Activated CD4-positive, alpha-beta T cell treated with anti-CD3 and anti-CD28 coated beads, Interleukin-2, amount 50 U/mL, for 1 hour (primary cell): Measurements from ENCODE around the gene TFR2.

ENCODE experiments used
- DNase-seq: peaks from one replicate; pipeline ENCODE4 v3.0.0-alpha.2; 2020

The TFR2 gene

DNA sequence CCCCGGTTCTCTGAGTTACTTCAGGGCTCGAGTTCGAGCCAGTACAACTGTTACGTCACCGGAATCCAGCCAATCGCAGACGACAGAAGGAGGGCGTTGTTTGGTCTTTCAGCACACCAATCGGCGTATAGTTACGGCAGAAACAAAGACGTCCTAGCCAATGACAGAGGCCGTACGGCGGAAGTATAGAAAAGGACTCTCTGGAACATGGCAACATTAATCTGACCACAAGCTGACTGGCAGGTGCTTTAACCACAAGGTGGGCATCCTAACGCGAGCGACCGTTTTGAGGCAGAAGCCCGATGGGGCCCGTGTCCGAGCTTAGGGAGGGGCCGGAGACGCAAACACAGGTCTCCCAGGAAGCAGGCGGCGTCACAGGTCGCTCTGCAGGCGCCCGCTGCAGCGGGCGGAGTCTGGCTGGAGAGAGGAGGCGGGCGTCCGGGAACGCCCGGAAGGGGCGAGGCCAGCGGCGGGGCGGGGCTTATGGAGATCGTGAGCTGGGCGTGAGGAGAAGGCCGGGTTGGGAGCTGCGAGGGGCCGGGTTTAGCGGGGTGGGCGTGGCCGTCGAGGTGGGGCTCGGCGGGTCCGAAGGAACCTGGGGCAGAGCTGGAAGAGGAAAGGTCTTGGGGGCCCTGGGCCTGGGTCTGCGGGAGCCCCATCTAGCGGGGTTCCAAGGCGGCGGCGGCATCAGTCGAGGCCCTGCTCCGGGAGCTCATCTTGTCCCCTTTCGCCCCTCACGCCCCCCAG lies 29.2 kb downstream of the TFR2 start, which contains the start of gene MOSPD3:
Gene MOSPD3 (plus strand): TSS at position 558 of the 747 bp plus-strand sequence. CDS start 252 bp downstream, outside the sequence.
- peak; percentile 97 for DNase-seq

DNA sequence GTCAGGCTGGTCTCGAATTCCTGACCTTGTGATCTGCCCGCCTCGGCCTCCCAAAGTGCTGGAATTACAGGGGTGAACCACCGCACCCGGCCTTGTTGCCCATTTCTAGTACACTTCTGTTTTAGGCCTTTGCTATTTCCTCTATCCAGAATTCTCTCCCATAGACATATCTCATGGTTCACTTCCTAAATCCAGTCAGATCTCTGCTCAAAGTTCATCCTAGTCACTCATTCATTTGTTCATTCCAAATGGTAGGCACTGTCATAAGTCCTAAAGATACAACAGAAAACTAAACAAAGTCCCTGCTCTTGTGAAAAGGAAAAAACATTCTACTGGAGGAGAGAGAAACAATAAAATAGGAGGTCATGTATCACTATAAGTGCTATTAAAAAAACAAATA lies 31.4 kb downstream of the TFR2 start:
- DNase-seq, result no peak

DNA sequence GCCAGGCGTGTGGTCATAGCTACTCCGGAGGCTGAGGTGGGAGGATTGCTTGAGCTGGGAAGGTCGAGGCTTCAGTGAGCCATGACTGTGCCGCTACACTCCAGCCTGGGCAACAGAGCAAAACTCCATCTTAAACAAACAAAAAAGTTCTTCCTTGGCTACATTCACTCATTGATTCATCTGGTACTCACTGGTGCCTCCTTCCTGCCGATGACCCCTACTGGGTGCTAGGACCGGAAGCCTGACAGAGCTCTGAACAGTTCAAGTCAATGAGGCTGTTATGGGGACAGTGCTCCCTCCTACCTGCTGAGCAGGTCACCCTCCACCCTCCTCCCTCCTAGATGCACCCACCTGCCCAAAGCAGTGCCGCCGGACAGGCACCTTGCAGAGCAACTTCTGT lies 34.2 kb downstream of the TFR2 start:
- DNase-seq, result no peak

DNA sequence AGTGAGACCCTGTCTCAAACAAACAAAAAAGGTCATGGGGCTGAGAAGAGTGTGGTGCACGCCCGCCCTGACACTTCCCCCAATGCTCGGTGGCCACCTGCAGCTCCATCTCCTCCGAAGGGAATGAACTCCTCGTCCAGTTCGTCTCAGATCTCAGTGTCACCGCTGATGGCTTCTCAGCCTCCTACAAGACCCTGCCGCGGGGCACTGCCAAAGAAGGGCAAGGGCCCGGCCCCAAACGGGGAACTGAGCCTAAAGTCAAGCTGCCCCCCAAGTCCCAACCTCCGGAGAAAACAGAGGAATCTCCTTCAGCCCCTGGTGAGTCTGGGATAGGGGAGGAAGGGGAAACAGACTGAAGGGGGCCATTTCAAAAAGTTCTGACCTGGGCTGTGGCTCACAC lies 35.0 kb downstream of the TFR2 start:
- DNase-seq, result no peak

DNA sequence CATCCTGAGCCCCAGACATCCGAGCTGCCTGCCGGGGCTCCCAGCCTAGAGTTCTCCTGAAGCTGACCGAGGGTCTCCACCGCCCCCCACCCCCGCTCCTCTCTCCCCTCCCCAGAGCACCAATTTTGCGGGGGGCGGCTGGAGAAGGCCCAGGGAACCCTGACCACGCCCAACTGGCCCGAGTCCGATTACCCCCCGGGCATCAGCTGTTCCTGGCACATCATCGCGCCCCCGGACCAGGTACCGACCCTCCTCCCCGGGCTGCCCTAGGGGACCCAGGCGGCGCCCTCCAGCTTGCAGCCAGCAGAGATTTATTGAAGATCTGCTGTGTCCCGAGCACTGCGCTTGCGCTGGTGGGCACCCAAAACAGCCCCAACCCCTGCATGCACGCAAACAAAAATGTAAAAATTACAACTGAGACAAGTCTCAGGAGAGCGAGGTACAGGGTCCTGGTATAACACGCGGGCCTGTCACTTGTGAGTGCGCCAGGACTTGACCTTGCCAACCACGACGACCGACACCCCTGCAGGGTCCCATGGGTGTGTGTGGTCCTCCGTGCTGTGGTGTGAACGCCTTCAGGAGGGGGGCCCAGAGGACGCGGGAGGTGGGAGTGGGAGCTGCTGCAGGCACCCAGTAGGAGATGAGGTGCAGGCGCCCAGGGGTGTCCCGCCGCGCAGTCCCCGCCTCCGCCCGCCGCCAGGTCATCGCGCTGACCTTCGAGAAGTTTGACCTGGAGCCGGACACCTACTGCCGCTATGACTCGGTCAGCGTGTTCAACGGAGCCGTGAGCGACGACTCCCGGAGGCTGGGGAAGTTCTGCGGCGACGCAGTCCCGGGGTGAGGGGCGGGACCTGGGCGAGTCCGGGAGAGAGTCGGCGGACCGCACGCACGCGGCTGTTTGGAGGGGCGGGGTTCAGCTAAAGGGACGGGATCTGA lies 36.1 kb downstream of the TFR2 start:
- no peak for DNase-seq

DNA sequence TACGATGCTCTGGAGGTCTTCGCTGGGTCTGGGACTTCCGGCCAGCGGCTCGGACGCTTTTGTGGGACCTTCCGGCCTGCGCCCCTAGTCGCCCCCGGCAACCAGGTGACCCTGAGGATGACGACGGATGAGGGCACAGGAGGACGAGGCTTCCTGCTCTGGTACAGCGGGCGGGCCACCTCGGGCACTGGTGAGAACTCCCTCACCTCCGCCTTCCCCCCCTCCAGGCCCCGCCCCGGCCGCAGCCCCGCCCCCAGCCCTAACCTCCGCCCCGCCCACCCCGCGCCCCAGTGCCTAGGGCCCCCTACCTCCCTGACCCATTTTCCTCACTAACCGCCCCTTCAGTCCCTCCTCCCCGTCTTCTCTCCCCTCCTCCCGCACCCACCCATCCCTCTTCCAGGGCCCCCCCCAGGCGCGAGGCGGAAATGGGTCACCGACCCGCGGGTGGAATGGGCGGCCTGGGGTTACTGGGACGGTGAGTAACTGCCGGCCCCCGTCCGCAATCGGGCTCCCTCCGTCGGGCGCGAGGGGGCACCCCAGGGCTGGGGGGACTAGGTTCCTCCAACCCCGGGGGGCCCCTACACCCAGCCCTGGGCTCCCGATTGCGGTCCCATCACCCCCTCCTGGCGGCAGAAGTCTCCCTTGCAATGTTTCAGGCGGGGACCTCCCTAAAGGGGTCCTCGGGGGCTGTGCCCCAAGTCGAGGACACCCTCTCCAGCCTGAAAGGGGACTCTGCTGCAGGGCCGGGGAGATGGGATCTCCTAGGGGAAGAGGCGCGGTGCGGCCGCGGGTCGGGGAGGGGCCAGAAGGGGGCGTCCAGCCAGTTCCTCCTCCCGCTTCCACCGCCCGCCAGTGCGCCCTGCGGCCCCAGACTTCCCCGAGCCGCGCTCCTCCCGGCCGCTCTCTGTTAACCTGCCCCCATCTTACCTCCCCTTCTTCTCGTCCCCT lies 37.0 kb downstream of the TFR2 start:
- DNase-seq, result peak; percentile 64

DNA sequence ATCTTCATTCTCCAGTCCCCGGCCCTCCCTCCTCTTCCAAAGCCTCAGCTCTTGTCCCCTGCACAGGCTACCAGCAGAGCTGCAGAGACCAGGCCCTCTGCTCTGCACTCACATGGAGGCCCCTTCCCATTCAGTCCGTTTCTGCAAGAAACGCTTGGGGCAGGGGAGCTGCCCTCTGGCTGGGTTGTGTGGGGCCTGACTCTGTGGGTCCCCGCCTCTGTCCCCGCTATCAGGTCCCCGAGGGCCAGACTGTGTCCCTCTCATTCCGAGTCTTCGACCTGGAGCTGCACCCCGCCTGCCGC lies 37.7 kb downstream of the TFR2 start:
- DNase-seq, result no peak

DNA sequence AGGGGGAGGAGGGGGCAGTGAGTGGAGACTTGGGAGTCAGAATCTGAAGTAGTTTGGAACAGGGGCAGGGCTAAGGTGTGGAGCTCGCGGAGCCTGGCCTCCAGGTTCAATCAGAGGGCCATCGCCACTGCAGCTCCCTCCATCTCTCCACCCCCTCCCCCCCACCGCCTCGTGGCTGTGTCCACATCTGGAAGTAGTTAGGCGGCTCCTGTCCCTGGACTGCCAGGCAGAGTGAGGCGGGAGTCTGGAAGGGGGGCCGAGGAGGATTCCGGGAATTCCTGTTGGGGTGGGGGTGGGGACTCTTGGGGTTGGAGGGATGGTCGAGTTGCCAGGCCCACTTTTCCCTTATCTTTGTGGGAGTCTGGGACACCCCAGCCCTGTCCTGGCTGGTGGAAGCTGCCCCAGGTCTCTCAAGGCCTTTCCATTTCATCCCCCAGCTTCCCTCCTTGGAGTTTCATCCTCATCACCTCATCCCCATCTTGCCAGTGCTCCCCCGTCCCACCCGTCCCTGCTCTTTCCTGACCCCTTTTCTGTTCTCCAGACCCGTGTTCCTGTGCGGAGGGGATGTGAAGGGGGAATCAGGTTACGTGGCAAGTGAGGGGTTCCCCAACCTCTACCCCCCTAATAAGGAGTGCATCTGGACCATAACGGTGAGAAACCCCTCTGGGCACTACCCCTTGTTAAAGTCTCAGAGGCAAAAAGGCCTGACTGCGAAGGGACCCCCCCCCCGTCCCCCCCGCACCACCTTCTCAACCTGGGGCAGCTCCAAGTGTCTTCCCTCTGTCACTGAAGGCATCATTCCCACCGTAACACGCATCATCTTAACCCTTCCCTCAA lies 38.2 kb downstream of the TFR2 start:
- no peak for DNase-seq

DNA sequence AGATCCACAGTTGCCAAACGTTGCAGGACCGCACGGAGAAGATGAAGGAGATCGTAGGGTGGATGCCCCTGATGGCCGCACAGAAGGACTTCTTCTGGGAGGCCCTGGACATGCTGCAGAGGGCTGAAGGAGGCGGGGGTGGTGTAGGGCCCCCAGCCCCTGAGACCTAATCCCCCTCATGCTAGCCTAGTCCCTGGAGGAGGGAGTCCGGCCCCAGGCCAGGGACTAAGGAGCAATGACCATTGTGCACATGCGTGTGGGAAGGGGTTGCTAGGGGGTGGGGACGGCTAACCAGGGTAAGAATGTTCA lies 40.7 kb downstream of the TFR2 start:
- DNase-seq, result no peak

DNA sequence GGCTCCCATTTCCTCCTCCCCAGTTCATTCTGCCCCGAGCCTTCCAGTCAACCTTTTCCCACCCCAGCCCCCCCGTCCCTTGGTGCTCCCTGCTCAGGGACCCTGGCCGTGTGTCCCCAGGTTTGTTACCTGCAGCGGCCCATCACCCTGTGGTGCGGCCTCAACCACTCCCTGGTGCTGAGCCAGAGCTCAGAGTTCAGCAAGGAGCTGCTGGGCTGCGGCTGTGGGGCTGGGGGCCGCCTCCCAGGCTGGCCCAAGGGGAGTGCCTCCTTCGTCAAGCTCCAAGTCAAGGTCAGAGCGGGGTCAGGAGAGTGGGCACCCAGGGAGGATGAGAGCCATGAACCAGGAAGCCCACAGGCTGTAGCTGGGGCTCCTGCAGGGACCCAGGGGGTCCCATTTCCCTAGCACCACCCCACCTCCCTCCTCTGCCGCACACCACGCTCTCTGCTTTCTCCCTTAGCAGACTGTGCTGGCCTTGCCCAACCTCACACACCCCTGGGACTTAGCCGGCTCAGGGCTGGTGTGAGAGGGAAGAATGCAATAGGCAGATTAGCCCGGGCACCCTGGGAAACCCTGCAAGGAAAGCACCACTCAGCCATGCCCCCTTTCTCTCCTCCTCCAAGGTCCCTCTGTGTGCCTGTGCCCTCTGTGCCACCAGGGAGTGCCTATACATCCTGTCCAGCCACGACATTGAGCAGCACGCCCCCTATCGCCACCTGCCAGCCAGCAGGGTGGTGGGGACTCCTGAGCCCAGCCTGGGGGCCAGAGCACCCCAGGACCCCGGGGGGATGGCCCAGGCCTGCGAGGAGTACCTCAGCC lies 41.2 kb downstream of the TFR2 start:
- no peak for DNase-seq

DNA sequence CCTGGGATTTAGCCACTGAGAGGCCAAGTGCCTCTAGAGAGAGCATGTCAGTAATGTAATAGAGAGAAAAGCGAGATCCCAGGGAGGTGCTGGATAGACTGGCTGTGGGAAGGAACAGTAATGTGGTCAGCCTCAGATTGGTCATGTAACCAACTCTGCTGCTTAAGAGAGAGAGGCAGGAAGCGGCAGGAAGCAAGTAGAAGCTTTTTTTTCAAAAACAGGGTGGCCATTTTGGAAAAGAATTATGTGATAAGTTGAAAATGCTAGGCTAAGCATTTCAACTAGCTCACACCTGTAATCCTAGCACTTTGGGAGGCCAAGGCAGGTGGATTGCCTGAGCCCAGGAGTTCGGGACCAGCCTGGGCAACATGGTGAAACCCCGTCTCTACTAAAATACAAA lies 42.9 kb downstream of the TFR2 start:
- no peak for DNase-seq

DNA sequence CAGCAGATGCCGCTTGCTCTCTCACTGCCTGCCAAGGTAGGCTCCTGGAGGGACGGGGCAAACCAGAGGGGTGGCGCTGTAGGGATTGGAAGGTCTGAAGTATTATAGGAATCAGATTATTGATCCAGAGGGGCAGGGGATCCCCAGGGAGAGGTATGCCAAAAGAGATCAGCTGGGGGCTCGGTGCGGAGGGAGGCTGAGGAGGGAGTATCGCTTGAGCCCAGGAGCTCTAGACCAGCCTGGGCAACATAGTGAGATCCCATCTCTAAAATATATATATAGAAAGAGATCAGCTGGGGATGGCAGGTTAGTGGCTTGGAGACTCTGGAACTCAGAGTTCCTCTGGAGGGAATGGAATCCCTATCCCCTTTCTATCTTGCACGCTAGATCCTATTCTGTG lies 46.2 kb downstream of the TFR2 start:
- DNase-seq, result no peak

DNA sequence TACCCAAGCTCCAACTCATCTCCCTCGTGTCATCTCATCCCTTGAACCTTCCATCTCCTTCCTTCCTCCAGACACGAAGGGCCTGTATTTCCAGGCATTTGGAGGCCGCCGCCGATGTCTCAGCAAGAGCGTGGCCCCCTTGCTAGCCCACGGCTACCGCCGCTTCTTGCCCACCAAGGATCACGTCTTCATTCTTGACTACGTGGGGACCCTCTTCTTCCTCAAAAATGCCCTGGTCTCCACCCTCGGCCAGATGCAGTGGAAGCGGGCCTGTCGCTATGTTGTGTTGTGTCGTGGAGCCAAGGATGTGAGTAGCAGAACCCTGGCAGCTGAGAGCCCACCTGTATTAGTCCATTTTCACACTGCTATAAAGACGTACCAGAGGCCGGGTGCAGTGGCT lies 49.8 kb downstream of the TFR2 start:
- DNase-seq, result no peak

DNA sequence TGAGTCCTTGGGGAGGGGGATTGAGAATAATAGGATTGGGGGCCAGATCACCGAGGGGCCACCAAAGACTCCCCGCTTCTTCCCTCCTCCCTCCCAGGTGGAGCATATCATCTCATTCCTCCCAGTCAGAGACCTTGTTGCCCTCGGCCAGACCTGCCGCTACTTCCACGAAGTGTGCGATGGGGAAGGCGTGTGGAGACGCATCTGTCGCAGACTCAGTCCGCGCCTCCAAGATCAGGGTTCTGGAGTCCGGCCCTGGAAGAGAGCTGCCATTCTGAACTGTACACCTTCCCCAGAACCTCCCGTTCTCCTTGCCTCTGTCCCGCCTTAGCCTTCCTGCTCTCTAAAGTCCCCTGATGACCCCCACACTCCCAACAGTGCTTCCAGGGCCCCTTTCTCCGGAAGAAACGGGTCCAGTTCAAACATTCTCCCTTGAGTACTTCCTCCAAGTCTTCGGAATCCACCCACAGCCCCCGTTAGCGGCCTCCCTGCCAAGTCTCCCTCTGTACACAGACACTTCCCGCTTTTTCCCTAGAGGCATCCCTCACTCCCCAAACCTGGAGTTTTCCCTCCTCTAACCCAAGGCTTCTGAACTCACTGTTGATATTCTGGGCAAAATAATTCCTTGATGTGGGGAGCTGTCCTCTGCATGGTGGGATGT lies 51.1 kb downstream of the TFR2 start:
- DNase-seq, result no peak

DNA sequence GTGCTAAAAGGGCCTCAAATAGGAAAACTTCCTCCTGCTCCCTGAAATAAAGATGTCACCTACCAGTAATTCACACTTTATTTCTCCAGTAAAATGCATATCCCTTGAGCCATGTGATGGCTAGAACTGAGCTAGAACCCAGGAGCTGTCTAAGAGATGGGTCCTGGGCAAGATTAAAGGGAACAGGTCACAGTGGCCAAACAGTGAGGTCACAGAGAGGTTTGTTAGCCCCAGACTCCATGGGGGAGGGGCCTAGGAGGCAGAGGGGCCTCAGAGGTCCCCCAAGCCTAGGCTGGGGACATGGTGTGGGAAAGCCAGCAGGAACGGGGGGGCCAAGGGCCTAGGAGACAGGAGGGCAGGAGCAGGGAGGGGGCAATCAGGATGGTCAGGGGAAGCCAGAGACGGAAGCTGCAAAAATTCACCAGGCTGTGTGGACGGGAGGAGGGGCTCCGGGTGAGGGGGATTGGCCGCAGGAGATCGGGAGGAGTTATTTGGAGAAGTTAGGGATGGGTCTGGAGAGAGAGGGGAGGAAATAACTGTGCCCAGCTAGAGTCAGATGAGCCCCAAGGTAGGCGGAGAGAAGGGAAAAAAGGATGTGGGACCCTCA lies 51.9 kb downstream of the TFR2 start:
- no peak for DNase-seq

DNA sequence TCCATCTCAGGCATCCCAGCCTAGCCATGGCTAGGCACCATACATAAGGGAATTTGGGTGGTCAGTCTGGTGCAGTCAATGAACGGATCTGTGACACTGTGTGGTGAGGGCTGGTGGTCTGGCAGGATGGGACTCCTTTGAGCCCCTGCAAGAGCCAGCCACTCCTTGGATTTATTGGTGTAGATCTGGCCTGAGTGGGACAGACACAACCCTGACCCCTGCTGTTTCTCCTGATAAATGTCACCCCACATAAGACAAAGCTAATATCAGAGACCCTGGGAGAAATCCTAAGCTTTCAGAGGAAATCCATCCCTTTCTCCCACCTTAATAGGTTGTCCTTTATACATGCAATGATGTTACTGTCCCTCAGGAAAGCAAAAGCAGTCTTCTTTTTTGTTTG lies 52.9 kb downstream of the TFR2 start:
- DNase-seq, result no peak

DNA sequence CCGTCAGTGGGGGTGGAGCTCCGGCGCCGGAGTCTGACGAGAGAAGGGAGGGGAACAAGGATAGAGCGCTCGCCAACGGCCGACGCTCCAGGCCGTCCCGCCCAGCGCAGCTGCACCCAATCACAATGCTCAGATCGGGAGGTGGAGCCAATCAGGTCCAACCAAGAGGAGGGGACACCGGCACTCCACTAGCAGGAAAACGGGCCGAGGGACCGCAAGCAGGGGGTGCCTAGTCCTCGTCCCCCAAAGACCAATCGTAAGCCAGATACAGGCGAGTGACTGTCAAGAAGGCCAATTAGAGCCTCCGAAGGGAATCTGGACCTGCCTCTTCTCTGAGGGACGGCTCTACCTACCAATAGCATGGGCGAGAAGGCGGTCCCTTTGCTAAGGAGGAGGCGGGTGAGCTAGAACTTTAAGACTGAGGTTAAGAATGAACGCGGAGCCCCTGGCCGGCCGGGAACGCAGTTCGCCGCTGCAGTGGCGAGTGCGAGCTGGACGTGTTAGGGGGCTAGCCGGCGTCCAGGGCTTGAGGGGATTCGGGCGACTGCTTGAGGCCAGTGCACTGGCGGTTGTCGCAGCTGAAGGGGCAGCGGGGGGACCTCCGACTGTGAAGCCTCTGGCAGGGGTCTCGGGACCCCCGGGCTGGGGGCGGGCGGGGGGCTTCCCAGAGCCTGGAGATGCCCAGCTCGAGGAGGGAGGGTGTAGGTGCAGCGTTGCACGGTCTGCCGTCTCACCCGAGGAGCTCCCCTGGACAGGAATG lies 54.9 kb downstream of the TFR2 start, which contains the start of gene FBXO24:
Gene FBXO24 (plus strand): TSS at position 63 of the 760 bp plus-strand sequence. CDS start 298 bp downstream, at position 361.
- peak; percentile 99 for DNase-seq

DNA sequence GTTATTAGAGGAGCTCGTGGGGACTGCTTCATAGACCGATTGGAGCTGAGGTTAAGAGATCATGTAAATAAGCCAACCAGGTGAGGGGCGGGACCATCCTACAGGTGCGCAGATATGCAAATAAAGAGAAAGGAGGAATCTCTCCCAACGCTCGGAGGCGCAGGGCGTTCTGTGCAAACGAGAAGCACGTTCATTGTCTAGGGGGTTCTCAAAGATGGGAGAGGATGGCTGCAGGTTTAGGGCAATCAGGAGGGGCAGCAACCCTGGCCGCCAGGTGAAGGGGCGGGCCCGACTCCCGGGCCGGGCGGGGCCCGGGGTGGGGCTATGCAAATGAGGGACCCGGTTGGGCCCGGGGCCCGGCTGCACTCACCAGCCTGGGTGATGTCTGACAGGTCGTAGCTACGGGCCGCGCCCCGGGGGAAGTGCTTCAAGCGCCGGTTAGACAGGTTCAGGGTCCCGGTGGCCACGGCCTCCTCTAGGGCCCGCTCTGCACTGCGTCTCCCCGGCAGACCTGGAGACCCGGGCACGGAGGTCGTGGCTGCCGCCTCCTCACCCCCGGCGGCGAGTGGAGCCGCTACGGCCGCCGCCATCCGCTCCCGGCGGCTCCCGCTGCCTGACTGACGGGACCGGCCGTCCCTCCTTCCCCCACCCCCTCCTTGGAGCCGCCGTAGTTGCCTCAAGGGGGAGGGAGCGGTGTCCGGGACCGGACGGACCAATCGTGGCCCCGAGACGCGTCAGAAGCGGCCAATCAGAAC lies 55.7 kb downstream of the TFR2 start, which contains the start of gene LRCH4:
Gene LRCH4 (minus strand): TSS at position 619 of the 755 bp plus-strand sequence. CDS start 29 bp downstream, at position 590.
- DNase-seq, result peak; percentile 54
